Transverse colon (tissue), 4 donors: ENCODE data around the gene RELL2. TPM values are rescaled to one million over a fixed set of nuclear protein-coding genes. Genes with fewer than 3 reads are reported as not detected.

Source experiments
- DNase-seq: peaks from one replicate; pipeline ENCODE4 v3.0.0-alpha.2; 2019
- H3K27ac ChIP-seq, 4 donors: fragments of 200-600 bp; sonication (generic); 2 replicates each; pipeline ENCODE4 v1.5.1; 2016 to 2018; ENCODE audit warnings: inconsistent platforms in 4 of 4
- H3K27me3 ChIP-seq: fragments of 200-600 bp; sonication (generic); 2 replicates; pipeline ENCODE4 v1.5.1; 2017; ENCODE audit warnings: inconsistent platforms
- H3K36me3 ChIP-seq, 4 donors: fragments of 200-600 bp; sonication (generic); 2 replicates each; pipeline ENCODE4 v1.5.1; 2017 to 2019; ENCODE audit warnings: inconsistent platforms in 4 of 4
- H3K4me1 ChIP-seq, 4 donors: fragments of 200-600 bp; sonication (generic); 2 replicates each; pipeline ENCODE4 v1.5.1; 2017 to 2020; ENCODE audit warnings: inconsistent platforms in 4 of 4
- H3K4me3 ChIP-seq, 4 donors: fragments of 200-600 bp; sonication (generic); 1 replicate in 1 of 4; 2 replicates in 3 of 4; pipeline versions ENCODE4 v1.5.1 to v1.6.1; 2017 to 2019; ENCODE audit warnings: inconsistent platforms in 4 of 4
- H3K9me3 ChIP-seq, 2 donors: fragments of 200-600 bp; sonication (generic); 2 replicates each; pipeline ENCODE4 v1.5.1; 2017 to 2019; ENCODE audit warnings: inconsistent platforms in 2 of 2
- EP300 ChIP-seq: sonication (generic); formaldehyde crosslinking; IDR thresholded peaks from one replicate; pipeline ENCODE4 v1.6.1; 2017; ENCODE audit warnings: antibody characterized with exemption, low read depth
- POLR2A ChIP-seq: fragments of 450-650 bp; IDR thresholded peaks from one replicate; pipeline ENCODE4 v1.6.1; 2016; ENCODE audit warnings: antibody characterized with exemption, mild to moderate bottlenecking, moderate library complexity
- POLR2AphosphoS5 ChIP-seq, 3 donors: sonication (generic); formaldehyde crosslinking; IDR thresholded peaks; one replicate each; pipeline ENCODE4 v1.6.1; 2016; ENCODE audit warnings: antibody characterized with exemption in 3 of 3
- WGBS, 2 donors: methylation state at CpG; one replicate each; pipeline ENCODE4 v1.1.5; 2018; ENCODE audit warnings: low coverage in 1 of 2; 5-methylcytosine and 5-hydroxymethylcytosine counted together
- in situ Hi-C, 4 donors: fragments of 200-750 bp; cut with MboI; loops; one replicate each; pipeline versions ENCODE4 v1.15.0 to v1.15.1; 2017; ENCODE audit warnings: low sequenced_read_pairs in 3 of 4, low pct_ligation_motif_present in 1 of 4, low pct_unique_long_range_greater_than_20kb in 1 of 4
- intact Hi-C: fragments of 100-400 bp; cut with DNase I; formaldehyde crosslinking; loops from one replicate; pipeline ENCODE4 v1.15.1; 2023; ENCODE audit warnings: low total_unique reads
- total RNA-seq, 4 donors: library from RNA; depleted of rRNA; stranded (reverse); fragments of >200 nt; gene quantifications; one replicate each; pipeline ENCODE4 v1.1.0, GENCODE V29; 2016
- TF ChIP-seq, protein P1 (sequence below), 5 experiments: fragments of 200-600 bp in 3 of 5; fragments of 450-650 bp in 2 of 5; sonication (generic) in 3 of 5; IDR thresholded peaks; 1 replicate in 2 of 5; 2 replicates in 3 of 5; pipeline ENCODE4 v1.5.1; 2016 to 2017; ENCODE audit warnings: antibody characterized with exemption in 5 of 5, inconsistent platforms in 3 of 5, mild to moderate bottlenecking in 2 of 5, moderate library complexity in 1 of 5

Gene RELL2
- total RNA-seq, 4 donors from 2014 or later = 4.4 to 19.1 (median 7.5) TPM

DNA sequence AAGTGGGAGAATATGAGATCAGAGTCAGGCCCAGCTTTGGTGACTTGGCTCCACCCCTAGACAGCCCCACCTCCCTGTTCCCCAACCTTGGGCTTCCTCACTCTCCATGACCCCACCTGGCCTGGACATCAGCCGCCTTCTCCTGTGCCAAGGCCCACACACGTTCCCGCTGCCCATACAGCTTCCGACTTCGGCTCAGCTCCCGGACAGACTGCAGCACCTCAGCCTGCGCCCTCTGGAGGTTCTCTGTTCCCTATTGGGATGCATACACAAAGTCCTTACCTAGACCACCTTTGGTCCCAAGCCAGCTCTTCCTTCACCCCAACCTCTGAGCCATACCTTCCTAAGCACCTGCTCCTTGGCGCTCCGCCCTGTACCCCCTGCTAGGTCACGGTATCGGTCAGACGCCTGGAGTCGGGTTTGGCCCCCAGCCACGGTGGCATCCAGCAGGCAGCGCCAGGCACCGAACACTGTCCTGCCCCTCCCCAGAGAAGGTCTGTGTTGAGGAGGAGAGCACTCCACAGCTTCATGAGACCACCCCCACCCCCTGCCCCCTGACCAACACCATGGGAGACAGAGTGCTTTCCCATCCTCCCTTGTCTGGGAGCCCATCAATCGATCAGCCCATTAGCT lies 12.4 kb downstream of the RELL2 start:
- no peak overlapping the region for H3K4me3 ChIP-seq
- DNase-seq = no peak
- peaks cover 0 to 4% (median 0%) of the 10 kb centered on the region in 4 donors for H3K36me3 ChIP-seq
- H3K9me3 ChIP-seq = no peaks in the 10 kb centered on the region
- peaks cover 9 to 15% (median 11%) of the 10 kb centered on the region in 4 donors for H3K4me1 ChIP-seq
- TF ChIP-seq POLR2A = no peak
- no peak for TF ChIP-seq EP300
- TF ChIP-seq, protein P1, sequence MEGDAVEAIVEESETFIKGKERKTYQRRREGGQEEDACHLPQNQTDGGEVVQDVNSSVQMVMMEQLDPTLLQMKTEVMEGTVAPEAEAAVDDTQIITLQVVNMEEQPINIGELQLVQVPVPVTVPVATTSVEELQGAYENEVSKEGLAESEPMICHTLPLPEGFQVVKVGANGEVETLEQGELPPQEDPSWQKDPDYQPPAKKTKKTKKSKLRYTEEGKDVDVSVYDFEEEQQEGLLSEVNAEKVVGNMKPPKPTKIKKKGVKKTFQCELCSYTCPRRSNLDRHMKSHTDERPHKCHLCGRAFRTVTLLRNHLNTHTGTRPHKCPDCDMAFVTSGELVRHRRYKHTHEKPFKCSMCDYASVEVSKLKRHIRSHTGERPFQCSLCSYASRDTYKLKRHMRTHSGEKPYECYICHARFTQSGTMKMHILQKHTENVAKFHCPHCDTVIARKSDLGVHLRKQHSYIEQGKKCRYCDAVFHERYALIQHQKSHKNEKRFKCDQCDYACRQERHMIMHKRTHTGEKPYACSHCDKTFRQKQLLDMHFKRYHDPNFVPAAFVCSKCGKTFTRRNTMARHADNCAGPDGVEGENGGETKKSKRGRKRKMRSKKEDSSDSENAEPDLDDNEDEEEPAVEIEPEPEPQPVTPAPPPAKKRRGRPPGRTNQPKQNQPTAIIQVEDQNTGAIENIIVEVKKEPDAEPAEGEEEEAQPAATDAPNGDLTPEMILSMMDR (IDR thresholded peaks at IDR 0.05) = no peak
- no peak for TF ChIP-seq POLR2AphosphoS5 (IDR thresholded peaks at IDR 0.05)
- no peak overlapping the region for H3K27ac ChIP-seq
- intact Hi-C loops = no loop called here
- in situ Hi-C loops = no loop called here
- no peaks in the 10 kb centered on the region for H3K27me3 ChIP-seq
- 93 to 100% methylated on average over 13 to 17 of the region's 17 CpGs for WGBS, 2 donors

DNA sequence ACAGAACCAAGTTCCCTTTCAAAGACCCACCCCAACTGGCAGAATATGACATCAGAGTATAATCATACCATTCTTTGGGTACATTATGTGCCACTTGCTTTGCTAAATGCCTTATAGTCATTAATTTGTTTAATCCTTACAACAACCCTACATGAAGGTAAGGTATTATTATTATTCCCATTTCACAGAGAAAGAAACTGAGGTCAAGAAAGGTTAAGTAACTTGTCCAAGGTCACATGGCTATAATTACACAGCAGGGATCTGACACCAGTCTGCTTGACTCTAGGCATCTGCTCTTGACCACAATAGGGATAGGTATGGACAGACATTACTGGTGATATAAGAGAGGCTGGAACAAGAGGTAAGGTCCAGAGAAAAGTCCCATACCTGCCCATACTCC lies 13.2 kb downstream of the RELL2 start:
- DNase-seq = no peak
- H3K4me3 ChIP-seq = no peak overlapping the region
- intact Hi-C loops (no loop called here), in situ Hi-C loops (no loop called here)
- no peak for TF ChIP-seq POLR2AphosphoS5 (IDR thresholded peaks at IDR 0.05)
- TF ChIP-seq, protein P1 (IDR thresholded peaks at IDR 0.05) = no peak
- no peak for TF ChIP-seq POLR2A
- TF ChIP-seq EP300 = no peak
- peaks cover 9 to 15% (median 11%) of the 10 kb centered on the region in 4 donors for H3K4me1 ChIP-seq
- H3K27ac ChIP-seq = no peak overlapping the region
- no peaks in the 10 kb centered on the region for H3K9me3 ChIP-seq
- H3K36me3 ChIP-seq = no peaks in the 10 kb centered on the region
- H3K27me3 ChIP-seq = no peaks in the 10 kb centered on the region

DNA sequence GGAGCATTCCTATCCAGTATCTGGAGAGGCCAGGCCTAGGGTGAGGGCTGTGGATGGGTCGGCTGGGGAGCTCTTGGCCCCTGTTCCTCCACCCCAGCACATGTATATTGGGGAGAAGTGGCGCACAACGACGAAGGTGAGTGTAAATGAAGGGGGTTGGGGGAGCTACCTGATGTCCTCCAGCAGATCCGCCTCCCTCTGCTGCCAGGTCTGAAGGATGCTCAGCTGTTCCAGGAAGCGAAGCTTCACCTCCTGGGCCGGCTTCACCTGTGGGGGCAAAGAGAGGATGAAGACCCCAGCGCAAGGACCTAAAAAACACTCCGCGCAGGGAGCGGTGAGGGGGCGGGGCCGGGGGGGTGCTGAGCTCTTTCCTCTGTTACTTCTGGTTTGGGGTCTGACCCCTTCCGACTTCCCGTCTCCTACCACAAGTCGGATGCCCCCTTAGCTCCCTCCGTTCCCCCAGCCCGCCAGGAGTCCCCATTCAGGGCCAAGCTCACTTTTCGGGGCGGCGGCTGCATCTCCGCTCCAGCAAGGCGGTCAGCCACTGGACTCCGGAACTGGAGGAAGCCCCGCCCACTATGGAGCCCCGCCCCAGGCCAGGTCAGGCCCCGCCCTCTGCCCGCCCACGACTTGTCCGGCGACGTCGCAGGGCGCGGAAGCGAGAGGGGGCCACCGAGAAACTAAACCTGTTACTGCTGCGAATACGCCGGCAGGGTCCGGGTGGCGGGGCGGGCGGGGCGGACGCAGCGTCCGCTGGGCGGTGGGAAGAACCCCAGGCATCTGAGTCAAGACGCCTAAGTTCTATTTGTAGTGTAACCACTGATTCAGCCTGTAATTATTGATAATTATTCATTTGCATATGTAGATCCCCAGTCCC lies 14.3 kb downstream of the RELL2 start, which contains the start of gene FCHSD1:
Gene FCHSD1 (minus strand): TSS at position 568 of the 877 bp plus-strand sequence. CDS start 50 bp downstream, at position 518.
- WGBS, 2 donors = 5 to 40% methylated on average over 1 to 47 of the region's 50 CpGs
- peak within 1 kb of the TSS; percentile 50 to 74 (median 64) for H3K4me3 ChIP-seq
- H3K36me3 ChIP-seq = no peaks in the 10 kb centered on the region
- no peaks in the 10 kb centered on the region for H3K27me3 ChIP-seq
- H3K4me1 ChIP-seq = peaks cover 9 to 15% (median 11%) of the 10 kb centered on the region in 4 donors
- intact Hi-C loops (no loop called here), in situ Hi-C loops (no loop called here)
- H3K9me3 ChIP-seq = no peaks in the 10 kb centered on the region
- H3K27ac ChIP-seq = peak within 1 kb of the TSS; percentile 69 to 77 (median 72)
- TF ChIP-seq POLR2A (peak; percentile 36), POLR2AphosphoS5 (IDR thresholded peaks at IDR 0.05) (peak in 2 of 3 donors; percentile 44 to 47), EP300 (no peak)
- TF ChIP-seq, protein P1 (IDR thresholded peaks at IDR 0.05) = peak in 1 of 5 experiments; percentile 14
- DNase-seq = peak; percentile 94

DNA sequence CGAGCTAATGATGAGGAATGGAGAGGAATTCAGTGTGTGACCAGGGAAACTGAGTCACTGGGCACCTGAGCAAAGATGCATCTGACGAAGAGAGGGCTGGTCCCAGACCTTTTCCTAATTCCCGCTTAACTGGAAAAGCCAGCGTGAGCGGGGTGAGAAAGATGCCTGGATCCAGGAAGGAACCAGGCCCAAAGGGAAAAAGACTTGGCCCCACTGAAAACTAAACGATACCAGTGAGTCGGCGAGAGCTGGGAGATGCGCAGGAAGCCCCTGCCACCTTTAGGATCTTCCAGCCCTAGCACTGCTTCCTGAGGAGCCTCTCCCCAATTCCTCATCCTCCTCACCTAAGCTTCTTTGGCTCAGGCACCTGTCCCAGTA lies 14.9 kb downstream of the RELL2 start:
- Histone ChIP-seq H3K9me3 (no peaks in the 10 kb centered on the region), H3K4me1 (peaks cover 9 to 15% (median 11%) of the 10 kb centered on the region in 4 donors), H3K36me3 (no peaks in the 10 kb centered on the region), H3K27ac (peak overlapping the region; percentile 69 to 77 (median 72)), H3K27me3 (no peaks in the 10 kb centered on the region), H3K4me3 (peak overlapping the region; percentile 50 to 74 (median 64))
- DNase-seq = no peak
- intact Hi-C loops (no loop called here), in situ Hi-C loops (no loop called here)
- WGBS, 2 donors = 40 to 62% methylated on average over 1 to 9 of the region's 9 CpGs
- TF ChIP-seq, protein P1 (IDR thresholded peaks at IDR 0.05) = no peak
- TF ChIP-seq POLR2AphosphoS5 (IDR thresholded peaks at IDR 0.05) (no peak), EP300 (no peak), POLR2A (no peak)
